HepG2 (cell line): ENCODE results near the gene DHTKD1.

Experiments
- BHLHE40 ChIP-seq: IDR thresholded peaks from 2 replicates; pipeline ENCODE4 v1.6.1; 2011; ENCODE audit warnings: low read length, improper control_type of control experiment
- NR3C1 ChIP-seq: sonication (generic); formaldehyde crosslinking; IDR thresholded peaks from 2 replicates; pipeline ENCODE4 v1.4.0; 2020; ENCODE audit warnings: missing genetic modification reagents
- POLR2AphosphoS5 ChIP-seq: IDR thresholded peaks from 2 replicates; pipeline ENCODE4 v1.6.1; 2012; ENCODE audit warnings: low read depth, low read length
- THAP11 ChIP-seq: IDR thresholded peaks from 2 replicates; pipeline ENCODE4 v1.6.1; 2016; ENCODE audit warnings: missing biosample characterization, missing genetic modification reagents
- ZNF225 ChIP-seq: sonication (generic); formaldehyde crosslinking; IDR thresholded peaks from 2 replicates; pipeline ENCODE4 v1.4.0; 2020; ENCODE audit warnings: mild to moderate bottlenecking, missing genetic modification reagents
- ZNF274 ChIP-seq: sonication (generic); formaldehyde crosslinking; IDR thresholded peaks from 2 replicates; pipeline ENCODE4 v1.5.1; 2020; ENCODE audit warnings: mild to moderate bottlenecking, missing genetic modification reagents
- TF ChIP-seq, protein P1 (sequence below): sonication (generic); formaldehyde crosslinking; IDR thresholded peaks from 2 replicates; pipeline ENCODE4 v1.4.0; 2020; ENCODE audit warnings: missing genetic modification reagents
- TF ChIP-seq, protein P2 (sequence below): fragments of 450-650 bp; IDR thresholded peaks from 2 replicates; pipeline ENCODE4 v1.6.1; 2017
- TF ChIP-seq, protein P3 (sequence below): sonication (generic); formaldehyde crosslinking; IDR thresholded peaks from 2 replicates; pipeline ENCODE4 v1.5.0; 2020; ENCODE audit warnings: mild to moderate bottlenecking, missing genetic modification reagents, moderate library complexity

DNA sequence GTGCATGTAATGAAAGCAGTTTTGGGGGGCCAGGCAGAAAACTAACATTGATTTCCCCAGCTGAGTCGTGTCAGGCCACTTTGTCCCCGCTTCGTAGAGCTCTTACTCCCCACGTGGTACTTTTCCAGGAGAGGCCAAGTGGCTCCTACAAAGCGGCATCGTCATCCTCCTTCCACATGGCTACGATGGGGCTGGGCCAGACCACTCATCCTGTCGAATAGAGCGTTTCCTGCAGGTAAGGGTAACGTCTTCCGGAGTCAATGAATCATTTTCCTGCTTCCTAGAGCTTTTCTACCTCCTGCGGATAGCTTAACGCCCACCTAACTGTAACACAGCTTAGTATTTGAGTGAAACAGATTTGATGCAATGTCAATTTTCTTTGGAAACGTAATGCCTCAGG is 39.0 kb downstream of the DHTKD1 start:
- TF ChIP-seq BHLHE40: no peak
- TF ChIP-seq, protein P1, sequence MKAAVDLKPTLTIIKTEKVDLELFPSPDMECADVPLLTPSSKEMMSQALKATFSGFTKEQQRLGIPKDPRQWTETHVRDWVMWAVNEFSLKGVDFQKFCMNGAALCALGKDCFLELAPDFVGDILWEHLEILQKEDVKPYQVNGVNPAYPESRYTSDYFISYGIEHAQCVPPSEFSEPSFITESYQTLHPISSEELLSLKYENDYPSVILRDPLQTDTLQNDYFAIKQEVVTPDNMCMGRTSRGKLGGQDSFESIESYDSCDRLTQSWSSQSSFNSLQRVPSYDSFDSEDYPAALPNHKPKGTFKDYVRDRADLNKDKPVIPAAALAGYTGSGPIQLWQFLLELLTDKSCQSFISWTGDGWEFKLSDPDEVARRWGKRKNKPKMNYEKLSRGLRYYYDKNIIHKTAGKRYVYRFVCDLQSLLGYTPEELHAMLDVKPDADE: no peak
- TF ChIP-seq THAP11 (CRISPR knock-in tag): no peak
- no peak for TF ChIP-seq ZNF225 (CRISPR knock-in tag)
- TF ChIP-seq, protein P2, sequence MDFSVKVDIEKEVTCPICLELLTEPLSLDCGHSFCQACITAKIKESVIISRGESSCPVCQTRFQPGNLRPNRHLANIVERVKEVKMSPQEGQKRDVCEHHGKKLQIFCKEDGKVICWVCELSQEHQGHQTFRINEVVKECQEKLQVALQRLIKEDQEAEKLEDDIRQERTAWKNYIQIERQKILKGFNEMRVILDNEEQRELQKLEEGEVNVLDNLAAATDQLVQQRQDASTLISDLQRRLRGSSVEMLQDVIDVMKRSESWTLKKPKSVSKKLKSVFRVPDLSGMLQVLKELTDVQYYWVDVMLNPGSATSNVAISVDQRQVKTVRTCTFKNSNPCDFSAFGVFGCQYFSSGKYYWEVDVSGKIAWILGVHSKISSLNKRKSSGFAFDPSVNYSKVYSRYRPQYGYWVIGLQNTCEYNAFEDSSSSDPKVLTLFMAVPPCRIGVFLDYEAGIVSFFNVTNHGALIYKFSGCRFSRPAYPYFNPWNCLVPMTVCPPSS: no peak
- TF ChIP-seq ZNF274 (CRISPR knock-in tag): no peak
- TF ChIP-seq, protein P3, sequence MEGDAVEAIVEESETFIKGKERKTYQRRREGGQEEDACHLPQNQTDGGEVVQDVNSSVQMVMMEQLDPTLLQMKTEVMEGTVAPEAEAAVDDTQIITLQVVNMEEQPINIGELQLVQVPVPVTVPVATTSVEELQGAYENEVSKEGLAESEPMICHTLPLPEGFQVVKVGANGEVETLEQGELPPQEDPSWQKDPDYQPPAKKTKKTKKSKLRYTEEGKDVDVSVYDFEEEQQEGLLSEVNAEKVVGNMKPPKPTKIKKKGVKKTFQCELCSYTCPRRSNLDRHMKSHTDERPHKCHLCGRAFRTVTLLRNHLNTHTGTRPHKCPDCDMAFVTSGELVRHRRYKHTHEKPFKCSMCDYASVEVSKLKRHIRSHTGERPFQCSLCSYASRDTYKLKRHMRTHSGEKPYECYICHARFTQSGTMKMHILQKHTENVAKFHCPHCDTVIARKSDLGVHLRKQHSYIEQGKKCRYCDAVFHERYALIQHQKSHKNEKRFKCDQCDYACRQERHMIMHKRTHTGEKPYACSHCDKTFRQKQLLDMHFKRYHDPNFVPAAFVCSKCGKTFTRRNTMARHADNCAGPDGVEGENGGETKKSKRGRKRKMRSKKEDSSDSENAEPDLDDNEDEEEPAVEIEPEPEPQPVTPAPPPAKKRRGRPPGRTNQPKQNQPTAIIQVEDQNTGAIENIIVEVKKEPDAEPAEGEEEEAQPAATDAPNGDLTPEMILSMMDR (CRISPR knock-in tag): no peak
- no peak for TF ChIP-seq POLR2AphosphoS5
- no peak for TF ChIP-seq NR3C1
